HG03558 (cell line): ENCODE results near the gene HSPG2.
"Not testable (repeated sequence)": the region's sequence is repeated elsewhere in the genome, so short reads cannot be mapped to it uniquely, and the experiment has no call there.

Source experiments
- ATAC-seq: cut with Tn5 transposase; IDR thresholded peaks from one replicate; pipeline ENCODE4 v1.9.1; 2021; ENCODE audit warnings: moderate number of reproducible peaks; ENCODE audit not compliant: unreplicated experiment; ENCODE audit errors: extremely low read depth

Gene HSPG2

DNA sequence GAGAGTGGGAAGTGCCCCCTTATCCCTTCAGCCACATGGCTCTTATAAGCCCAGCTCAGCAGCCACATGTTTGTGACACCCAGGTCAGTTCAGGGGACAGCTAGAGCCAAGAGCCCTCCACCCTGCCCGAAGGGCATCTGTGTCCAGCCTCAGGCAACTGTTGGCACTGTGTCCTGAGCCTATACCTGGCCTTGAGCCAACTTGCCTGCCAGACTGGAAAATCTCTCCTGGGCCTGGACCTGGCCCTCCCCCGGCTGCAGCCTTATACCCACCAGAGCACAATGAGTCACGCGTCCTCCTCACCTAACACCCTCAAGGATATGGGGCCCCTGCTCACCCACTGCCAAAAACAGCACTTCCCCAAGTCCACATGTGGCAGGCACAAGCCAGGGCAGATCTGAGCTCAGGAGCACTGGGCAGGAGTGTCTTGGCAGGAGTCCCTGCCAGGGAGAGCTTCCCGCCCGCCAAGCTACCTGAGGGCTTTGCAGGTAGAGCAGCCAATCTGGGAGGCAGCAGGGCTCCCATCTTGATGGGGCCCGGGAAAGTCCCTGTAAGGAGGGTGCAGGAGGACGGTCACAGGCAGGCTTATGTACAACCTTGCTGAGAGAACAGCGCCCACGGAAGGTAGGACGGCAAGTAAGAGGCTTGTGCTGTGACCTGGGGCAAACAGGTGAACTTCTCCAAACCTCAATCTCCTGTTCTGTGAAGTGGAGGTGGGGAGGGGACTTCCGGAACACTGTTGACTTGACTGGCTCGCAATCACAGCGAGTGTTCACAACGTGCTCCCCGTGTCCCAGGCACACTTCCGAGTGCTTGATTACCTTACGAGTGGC lies 19.8 kb upstream of the HSPG2 start:
- no peak for ATAC-seq

DNA sequence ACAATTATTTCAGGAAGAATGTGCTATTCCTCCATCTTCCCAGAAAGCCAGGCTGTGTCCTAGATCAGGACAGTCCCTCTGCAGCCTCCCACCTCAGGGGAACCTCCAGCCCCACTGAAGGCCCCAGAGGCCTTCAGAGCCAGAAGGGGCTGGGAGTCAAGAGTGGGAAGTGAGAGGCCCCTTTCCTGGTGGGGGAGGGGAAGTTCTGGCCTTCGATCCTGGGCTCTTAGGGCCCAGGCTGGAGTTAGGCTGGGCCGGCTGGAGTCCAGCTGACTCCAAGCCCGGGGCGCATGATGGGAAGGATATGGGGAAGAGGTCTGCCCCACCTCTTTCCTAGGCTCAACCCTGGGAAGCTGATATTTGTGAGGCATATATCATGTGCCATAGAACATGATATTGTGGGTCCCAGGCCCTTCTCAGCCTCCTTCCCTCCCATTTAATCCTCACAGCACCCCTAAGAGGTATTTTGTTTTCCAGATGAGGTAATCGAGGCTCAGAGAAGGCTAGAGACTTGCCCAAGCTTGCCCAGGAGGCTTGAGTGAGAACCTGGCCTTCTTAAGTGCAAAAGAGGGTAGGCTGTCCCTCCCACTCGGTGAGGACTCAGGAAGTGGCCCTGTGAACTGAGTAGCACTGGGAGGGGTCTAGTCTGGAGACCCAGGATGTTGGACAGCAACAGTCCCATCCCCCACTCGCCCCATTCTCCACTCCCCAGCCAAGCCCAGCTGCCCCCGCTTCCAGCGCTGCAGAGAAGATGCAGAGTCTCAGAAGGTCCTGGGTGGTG lies 18.6 kb upstream of the HSPG2 start:
- no peak for ATAC-seq

DNA sequence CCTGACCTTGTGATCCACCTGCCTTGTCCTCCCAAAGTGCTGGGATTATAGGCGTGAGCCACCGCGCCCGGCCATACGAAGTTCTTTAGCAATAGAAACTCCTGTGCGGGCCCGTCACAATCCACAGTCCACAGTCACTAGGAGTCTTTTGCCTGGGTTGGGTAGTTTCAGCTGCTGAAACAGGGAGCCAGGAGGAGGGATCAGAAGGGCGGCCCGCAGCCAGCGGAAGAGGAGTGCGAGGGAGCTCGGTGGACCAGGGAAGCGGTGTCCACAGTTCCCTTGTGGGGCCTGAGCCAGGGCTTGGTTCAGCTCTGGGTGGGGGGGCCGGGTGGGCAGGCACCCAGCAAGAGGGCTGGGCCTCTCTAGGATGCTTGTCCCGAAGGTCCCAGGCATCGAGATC lies 17.9 kb upstream of the HSPG2 start:
- ATAC-seq, result no peak

DNA sequence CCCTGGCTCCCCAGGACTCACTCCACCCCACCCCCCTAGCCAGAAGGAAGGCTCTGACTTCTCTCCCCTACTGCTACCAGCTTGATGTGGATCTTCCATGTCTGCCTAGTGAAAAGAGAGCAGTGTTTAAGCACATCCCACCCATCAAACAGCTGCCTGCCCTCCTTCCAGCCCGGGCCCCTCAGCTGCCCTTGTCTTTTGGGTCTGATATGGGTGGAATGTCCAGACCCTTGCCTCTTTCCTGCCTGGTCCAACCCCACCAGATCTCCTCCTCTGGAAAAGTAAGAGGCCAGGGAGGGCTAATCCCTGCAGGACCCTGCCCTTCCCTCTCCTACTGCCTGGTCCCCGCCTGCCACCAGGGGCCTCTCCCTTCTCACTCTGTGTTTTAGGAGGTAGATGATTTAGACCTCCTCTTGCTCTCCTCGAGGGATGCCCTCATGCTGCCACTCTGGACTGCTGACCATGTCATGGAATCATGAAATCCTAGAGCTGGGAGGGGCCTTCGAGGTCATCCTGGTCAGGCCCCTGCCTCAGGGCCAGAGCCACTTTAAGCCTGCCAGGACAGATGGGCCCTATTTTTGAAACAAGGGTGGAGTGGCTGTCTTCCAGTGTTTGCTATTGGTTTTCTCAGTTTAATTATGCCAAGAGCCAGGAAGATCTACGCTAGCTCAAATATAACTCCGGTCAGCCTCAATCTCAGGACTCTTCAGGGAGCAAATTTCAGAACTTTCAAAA lies 15.8 kb upstream of the HSPG2 start:
- ATAC-seq, result no peak

DNA sequence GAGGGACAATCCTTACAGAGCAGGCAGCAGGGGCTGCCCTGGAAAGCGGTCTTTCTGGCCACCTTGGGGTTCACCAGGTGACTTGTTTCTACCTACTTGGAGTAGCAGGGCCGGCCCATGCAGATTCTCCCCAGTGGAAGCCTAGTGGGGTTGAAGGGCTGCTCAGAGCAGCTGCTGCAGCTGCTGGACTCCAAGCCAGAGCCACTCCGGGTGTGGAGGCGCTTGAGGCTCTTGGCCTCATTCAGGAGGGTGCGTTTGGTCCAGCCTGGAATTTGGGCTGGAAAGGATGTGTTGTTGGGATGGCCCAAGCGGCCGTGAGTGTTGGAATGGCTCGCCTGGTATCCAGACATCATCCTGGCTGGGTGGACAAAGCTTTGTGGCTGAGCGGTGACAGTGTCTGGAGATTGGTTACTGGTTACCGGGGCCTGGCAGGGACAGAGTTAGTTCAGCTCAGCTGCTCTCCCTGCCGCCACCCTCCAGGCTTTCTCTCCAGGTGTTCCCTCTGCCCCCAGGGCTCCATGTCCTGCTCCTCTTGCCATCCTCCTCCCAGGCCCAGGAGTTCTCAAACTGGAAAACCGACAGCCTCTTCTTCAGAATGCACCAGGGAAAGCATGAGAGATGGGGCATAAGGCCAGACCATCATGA lies 14.2 kb upstream of the HSPG2 start:
- no peak for ATAC-seq

- ATAC-seq, result no peak
Observed at GRCh38 chr1:21950734-21951133, 13.6 kb upstream of the HSPG2 start.

DNA sequence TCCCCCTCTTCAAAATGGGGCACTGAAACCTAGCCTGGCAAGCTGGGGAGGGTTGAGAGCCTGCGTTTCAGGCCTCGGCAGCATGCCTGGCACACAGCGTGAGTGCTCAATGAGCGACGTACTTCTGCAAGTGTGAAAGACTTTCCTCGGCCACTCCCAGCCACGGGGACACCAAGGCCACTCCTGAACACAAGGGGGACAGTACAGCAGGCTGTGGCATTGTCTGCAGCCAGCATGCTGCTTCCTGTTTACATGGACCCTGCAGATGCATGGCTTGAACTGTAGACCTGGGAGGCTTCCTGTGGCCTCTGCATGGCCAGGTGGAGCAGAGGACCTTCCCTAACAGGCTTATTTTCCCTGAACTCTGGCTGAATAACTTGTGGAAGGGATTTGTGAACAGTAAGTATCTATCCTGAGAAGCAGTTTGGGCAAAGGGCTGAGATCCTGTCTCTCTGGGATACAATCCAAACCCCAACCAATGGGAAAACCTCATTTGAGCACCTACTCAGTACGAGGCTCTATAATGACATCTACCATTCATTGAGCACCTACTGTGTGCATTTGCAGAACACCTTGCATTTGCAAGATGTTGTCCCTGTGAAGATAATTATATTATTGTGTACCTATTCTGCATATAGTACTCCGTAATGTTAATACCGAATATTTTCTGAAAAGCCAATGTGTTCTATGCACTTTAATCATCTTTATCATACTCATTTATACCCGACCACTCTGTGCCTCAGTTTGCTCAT lies 9.9 kb upstream of the HSPG2 start:
- ATAC-seq, result no peak

DNA sequence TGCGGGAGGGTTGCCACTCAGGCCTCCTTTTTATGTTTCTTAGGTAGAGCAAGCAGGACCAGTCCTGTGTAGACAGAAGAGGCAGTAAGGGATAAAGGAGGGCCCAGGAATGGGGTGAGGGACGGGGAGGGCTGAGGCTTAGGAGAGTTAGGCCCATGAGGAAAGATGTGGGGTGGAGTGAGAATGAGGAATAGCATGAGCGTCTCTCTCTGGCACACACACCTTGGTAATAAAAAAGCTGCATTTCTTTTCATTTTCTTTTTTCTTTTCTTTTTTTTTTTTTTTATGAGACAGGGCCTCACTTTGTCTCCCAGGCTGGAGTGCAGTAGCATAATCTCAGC lies 7.6 kb upstream of the HSPG2 start:
- ATAC-seq, result no peak

DNA sequence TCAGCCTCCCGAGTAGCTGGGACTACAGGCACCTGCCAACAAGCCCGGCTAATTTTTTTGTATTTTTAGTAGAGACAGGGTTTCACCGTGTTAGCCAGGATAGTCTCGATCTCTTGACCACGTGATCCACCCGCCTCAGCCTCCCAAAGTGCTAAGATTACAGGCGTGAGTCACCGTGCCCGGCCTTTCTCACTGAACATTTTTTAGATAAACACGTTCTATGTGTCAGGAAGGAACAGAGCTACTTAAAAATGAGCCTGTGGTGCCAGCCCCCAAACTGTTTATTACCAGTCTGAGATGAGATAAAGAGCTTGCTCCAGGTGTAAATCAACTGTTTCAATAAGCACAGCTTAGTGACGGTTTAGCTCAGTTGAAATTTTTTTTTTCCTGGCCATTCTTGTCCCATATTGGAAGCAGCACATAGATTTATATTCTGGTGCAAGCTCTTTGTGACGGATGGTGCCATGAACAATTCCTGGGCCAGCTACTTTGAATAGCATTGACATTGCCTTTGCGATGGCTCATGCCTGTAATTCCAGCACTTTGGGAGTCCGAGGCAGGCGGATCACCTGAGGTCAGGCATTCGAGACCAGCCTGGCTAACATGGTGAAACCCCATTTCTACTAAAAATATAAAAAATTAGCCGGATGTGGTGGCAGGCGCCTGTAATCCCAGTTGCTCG lies 6.0 kb upstream of the HSPG2 start:
- ATAC-seq, result not testable (repeated sequence)

- no peak for ATAC-seq
Observed at GRCh38 chr1:21942464-21942863, 5.4 kb upstream of the HSPG2 start.

GRCh38 chr1:21941370-21941769 lies 4.3 kb upstream of the HSPG2 start:
- ATAC-seq, result no peak

GRCh38 chr1:21940492-21940891 lies 3.4 kb upstream of the HSPG2 start:
- no peak for ATAC-seq

GRCh38 chr1:21939650-21940374 lies 2.7 kb upstream of the HSPG2 start:
- ATAC-seq, result no peak

DNA sequence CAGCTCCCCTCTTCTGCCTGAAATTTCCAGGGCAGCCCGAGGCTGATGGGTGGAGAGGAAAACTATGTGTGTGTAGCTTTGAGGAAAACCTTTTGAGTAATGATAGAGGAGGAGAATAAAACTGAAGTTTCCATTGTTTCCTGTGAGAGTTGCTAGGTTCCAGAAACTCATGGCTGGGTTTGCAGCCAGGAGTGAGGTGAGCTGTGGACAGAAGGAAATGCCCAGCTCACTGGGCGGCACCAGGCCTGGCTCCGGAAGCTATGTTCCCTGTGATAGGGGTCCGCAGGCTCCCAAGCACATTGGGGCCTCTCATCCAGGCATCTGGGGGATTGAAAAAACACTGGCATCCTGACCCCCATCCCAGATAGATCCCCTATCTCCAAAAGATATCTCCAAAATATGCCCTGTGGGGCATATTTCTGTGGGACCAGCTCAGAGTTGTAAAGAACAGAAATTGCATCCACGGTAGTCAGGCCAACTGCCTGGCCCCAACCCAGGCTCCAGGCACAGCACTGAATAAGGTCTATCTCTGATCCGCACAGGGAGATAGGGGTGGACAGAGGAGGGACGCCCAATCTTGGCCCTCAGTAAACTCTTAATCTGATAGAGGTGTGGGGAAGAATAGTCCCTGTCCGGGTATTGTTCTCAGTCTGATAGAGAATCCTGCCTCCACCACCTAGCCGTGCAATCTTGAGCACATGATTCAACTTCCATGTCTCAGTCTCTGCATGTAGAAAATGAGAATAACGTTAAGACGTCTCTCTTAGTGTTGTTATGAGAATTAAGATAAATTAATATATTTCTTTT lies 1.8 kb upstream of the HSPG2 start:
- no peak for ATAC-seq

GRCh38 chr1:21937372-21938121 lies 437 bp upstream of the HSPG2 start:
- no peak for ATAC-seq

DNA sequence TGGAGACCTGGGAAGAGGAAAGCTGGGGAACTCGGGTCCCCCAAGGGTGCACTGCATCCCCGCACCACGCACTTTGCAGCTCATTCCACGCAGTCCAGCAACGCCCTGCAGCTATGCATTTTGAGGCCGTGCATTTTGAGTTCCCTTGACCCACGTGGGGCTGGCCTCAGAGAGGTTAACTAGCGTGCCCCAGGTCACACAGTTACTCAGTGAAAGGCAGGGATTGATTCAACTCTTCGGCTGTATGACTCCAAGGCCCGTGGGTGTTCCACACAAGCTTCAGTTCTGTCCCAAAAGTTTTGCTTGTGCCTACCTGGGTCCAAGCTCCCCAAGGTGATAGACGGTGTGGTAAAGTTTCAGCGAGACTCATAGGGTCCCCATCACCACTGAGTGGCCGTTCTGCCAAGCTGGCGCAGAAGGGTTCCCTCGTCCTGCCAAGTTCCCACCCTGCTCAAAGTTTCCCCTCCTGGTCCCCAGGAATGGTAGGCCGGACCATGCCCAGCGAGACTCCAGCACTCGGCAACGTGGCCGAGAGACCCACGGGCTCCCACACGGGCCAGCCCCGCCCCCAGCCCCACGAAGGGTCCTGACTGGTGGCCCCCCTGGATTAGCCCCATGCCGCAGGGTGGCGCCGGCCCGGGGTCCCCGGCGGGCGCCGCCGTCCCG lies 611 bp downstream of the HSPG2 start:
- no peak for ATAC-seq

GRCh38 chr1:21935891-21936365 lies 1.2 kb downstream of the HSPG2 start:
- no peak for ATAC-seq
